ENCODE results near the gene PLCB1.

PLCB1 gene

DNA sequence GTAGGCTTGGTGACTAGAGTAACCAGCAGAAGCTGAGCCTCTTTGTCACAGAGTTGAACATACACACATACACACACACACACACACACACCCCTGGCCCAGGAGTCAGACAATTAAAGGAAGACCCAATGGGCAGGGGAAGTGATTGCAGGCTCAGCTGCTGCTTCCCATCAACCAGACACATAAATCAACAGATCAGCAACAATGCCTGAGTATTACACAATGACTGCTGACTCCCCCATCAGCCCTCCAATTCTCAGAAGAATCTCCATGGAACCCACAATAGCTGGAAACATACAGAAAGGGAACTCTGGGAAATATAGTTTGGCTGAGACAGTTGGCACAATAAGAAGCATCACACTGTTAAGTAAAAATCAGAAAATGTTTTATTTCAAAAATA lies 666.4 kb downstream of the PLCB1 start:
- Histone ChIP-seq H3K36me3 (ENCODE audit: control insufficient read depth in 1 of 2, insufficient read depth in 2 of 2, low read length in 2 of 2) (no peaks in the 10 kb centered on the region), H3K18ac (ENCODE audit: low read length) (no peak overlapping the region), H4K8ac (ENCODE audit: low read depth, low read length) (no peak overlapping the region), H3K79me1 (ENCODE audit: low read length) (no peaks in the 10 kb centered on the region), H3K79me2 (ENCODE audit: control insufficient read depth, insufficient read depth, low read length, poor library complexity) (peaks cover 2% of the 10 kb centered on the region), H3K27me3 (ENCODE audit: insufficient read depth, low read length) (no peaks in the 10 kb centered on the region), H3K9ac (ENCODE audit: low read length) (no peak overlapping the region), H3K27ac (ENCODE audit: low read depth, low read length) (no peak overlapping the region), H2AK5ac (ENCODE audit: low read length) (no peak overlapping the region), H3K9me3 (ENCODE audit: insufficient read depth, low read depth, low read length) (no peaks in the 10 kb centered on the region), H3K4ac (ENCODE audit: low read depth, low read length) (no peak overlapping the region), H2BK5ac (ENCODE audit: low read depth, low read length, poor library complexity) (no peak overlapping the region), H3K14ac (ENCODE audit: low read length) (no peak overlapping the region), H3K4me3 (ENCODE audit: low read depth, low read length) (no peak overlapping the region), H3K4me1 (ENCODE audit: control insufficient read depth in 1 of 2, insufficient read depth in 2 of 2, low read length in 2 of 2) (no peaks in the 10 kb centered on the region), H2BK120ac (ENCODE audit: insufficient read depth, low read length, poor library complexity) (no peak overlapping the region), H4K12ac (ENCODE audit: low read depth, low read length) (no peak overlapping the region), H2BK12ac (ENCODE audit: low read length) (no peak overlapping the region), H4K91ac (ENCODE audit: low read depth, low read length) (no peak overlapping the region), H3K4me2 (ENCODE audit: low read length) (no peak overlapping the region), H2AFZ (ENCODE audit: insufficient read depth, low read length, poor library complexity) (no peak overlapping the region), H3K23ac (ENCODE audit: low read length) (no peak overlapping the region)
- no peak for DNase-seq

DNA sequence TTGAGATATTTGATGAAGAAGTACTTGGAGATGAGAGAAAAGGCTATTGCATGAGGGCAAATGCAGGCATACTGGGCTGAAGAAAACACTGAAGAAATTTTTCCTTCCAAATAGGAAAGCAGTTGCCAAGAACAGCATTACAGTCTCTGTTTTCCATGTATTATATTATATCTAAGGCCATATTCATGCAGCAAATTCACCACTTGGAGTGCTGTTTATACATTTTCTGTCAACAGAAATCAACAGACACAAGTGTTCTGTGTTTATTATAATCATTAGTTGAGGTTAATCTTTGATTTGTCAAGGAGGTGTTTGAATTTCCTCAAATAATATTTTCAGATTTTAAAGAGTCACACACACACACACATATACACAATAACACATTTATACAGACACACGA lies 668.0 kb downstream of the PLCB1 start:
- H3K4ac ChIP-seq (ENCODE audit: low read depth, low read length) = no peak overlapping the region
- no peak overlapping the region for H3K14ac ChIP-seq (ENCODE audit: low read length)
- H3K9ac ChIP-seq (ENCODE audit: low read length) = no peak overlapping the region
- H3K27me3 ChIP-seq (ENCODE audit: insufficient read depth, low read length) = no peaks in the 10 kb centered on the region
- no peak for DNase-seq
- no peak overlapping the region for H4K8ac ChIP-seq (ENCODE audit: low read depth, low read length)
- peaks cover 2% of the 10 kb centered on the region for H3K79me2 ChIP-seq (ENCODE audit: control insufficient read depth, insufficient read depth, low read length, poor library complexity)
- no peak overlapping the region for H2AK5ac ChIP-seq (ENCODE audit: low read length)
- no CpG with 5 or more reads among the region's 1 CpG for WGBS (ENCODE audit: extremely low coverage, insufficient coverage, insufficient read length)
- no peak overlapping the region for H3K4me2 ChIP-seq (ENCODE audit: low read length)
- no peaks in the 10 kb centered on the region for H3K9me3 ChIP-seq (ENCODE audit: insufficient read depth, low read depth, low read length)
- no peak overlapping the region for H3K18ac ChIP-seq (ENCODE audit: low read length)
- no peaks in the 10 kb centered on the region for H3K79me1 ChIP-seq (ENCODE audit: low read length)
- no peak overlapping the region for H4K91ac ChIP-seq (ENCODE audit: low read depth, low read length)
- no peak overlapping the region for H3K4me3 ChIP-seq (ENCODE audit: low read depth, low read length)
- H2BK120ac ChIP-seq (ENCODE audit: insufficient read depth, low read length, poor library complexity) = no peak overlapping the region
- H2AFZ ChIP-seq (ENCODE audit: insufficient read depth, low read length, poor library complexity) = no peak overlapping the region
- H3K27ac ChIP-seq (ENCODE audit: low read depth, low read length) = no peak overlapping the region
- no peaks in the 10 kb centered on the region for H3K36me3 ChIP-seq (ENCODE audit: control insufficient read depth in 1 of 2, insufficient read depth in 2 of 2, low read length in 2 of 2)
- no peaks in the 10 kb centered on the region for H3K4me1 ChIP-seq (ENCODE audit: control insufficient read depth in 1 of 2, insufficient read depth in 2 of 2, low read length in 2 of 2)
- no peak overlapping the region for H2BK12ac ChIP-seq (ENCODE audit: low read length)
- no peak overlapping the region for H4K12ac ChIP-seq (ENCODE audit: low read depth, low read length)
- no peak overlapping the region for H2BK5ac ChIP-seq (ENCODE audit: low read depth, low read length, poor library complexity)
- no peak overlapping the region for H3K23ac ChIP-seq (ENCODE audit: low read length)

DNA sequence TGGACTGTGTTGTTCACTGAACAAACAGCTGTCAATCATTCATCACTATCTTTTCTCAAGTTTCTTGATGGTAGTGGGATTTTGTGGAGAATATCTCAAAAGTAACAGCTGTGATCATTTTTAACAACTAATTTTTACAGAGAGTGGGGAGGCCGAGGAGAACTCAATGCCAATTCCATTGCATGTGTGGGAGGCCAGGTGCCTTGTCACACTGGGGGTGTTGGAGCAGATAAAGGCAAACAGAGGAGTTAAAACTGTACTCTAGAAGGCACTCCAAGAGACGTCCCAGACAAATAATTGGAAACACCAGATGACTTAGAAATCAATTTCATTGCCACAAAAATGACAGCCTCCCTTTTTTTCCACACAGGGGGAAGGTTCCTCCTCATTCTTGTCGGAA lies 669.6 kb downstream of the PLCB1 start:
- Histone ChIP-seq H2BK120ac (ENCODE audit: insufficient read depth, low read length, poor library complexity) (no peak overlapping the region), H2BK5ac (ENCODE audit: low read depth, low read length, poor library complexity) (no peak overlapping the region), H3K27ac (ENCODE audit: low read depth, low read length) (no peak overlapping the region), H3K79me1 (ENCODE audit: low read length) (no peaks in the 10 kb centered on the region), H3K14ac (ENCODE audit: low read length) (peak overlapping the region; percentile 61), H3K23ac (ENCODE audit: low read length) (no peak overlapping the region), H3K4me1 (ENCODE audit: control insufficient read depth in 1 of 2, insufficient read depth in 2 of 2, low read length in 2 of 2) (no peaks in the 10 kb centered on the region), H3K18ac (ENCODE audit: low read length) (no peak overlapping the region), H3K4ac (ENCODE audit: low read depth, low read length) (no peak overlapping the region), H3K4me3 (ENCODE audit: low read depth, low read length) (no peak overlapping the region), H3K9me3 (ENCODE audit: insufficient read depth, low read depth, low read length) (no peaks in the 10 kb centered on the region), H3K36me3 (ENCODE audit: control insufficient read depth in 1 of 2, insufficient read depth in 2 of 2, low read length in 2 of 2) (no peaks in the 10 kb centered on the region), H2BK12ac (ENCODE audit: low read length) (peak overlapping the region; percentile 96), H3K4me2 (ENCODE audit: low read length) (no peak overlapping the region), H3K79me2 (ENCODE audit: control insufficient read depth, insufficient read depth, low read length, poor library complexity) (peaks cover 2% of the 10 kb centered on the region), H3K9ac (ENCODE audit: low read length) (no peak overlapping the region), H2AFZ (ENCODE audit: insufficient read depth, low read length, poor library complexity) (no peak overlapping the region), H3K27me3 (ENCODE audit: insufficient read depth, low read length) (no peaks in the 10 kb centered on the region), H4K12ac (ENCODE audit: low read depth, low read length) (no peak overlapping the region), H2AK5ac (ENCODE audit: low read length) (no peak overlapping the region), H4K91ac (ENCODE audit: low read depth, low read length) (peak overlapping the region; percentile 68), H4K8ac (ENCODE audit: low read depth, low read length) (no peak overlapping the region)
- no CpG with 5 or more reads among the region's 3 CpGs for WGBS (ENCODE audit: extremely low coverage, insufficient coverage, insufficient read length)
- no peak for DNase-seq

DNA sequence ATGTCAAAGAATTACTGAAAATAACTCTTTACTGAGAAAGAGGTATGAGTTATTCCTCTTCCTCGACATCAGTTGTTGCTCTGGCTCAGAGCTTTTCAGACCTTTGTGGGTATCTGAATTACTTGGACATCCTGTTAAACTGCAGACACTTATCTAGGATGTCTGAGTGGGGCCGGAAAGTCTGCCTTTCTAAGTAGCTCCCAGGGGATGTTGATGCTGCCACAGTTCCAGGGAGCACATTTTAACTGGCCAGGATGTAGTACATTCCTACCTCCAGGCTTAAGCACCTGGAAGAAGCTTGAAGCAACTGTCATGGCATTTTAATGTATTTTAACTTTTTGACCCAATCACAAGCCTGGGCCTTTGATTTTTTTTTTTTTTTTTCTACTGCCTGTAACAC lies 671.0 kb downstream of the PLCB1 start:
- WGBS (ENCODE audit: extremely low coverage, insufficient coverage, insufficient read length) = no CpG with 5 or more reads among the region's 2 CpGs
- DNase-seq = no peak
- Histone ChIP-seq H3K4me3 (ENCODE audit: low read depth, low read length) (no peak overlapping the region), H3K4me2 (ENCODE audit: low read length) (no peak overlapping the region), H2BK5ac (ENCODE audit: low read depth, low read length, poor library complexity) (no peak overlapping the region), H3K4me1 (ENCODE audit: control insufficient read depth in 1 of 2, insufficient read depth in 2 of 2, low read length in 2 of 2) (no peaks in the 10 kb centered on the region), H3K27me3 (ENCODE audit: insufficient read depth, low read length) (no peaks in the 10 kb centered on the region), H2AFZ (ENCODE audit: insufficient read depth, low read length, poor library complexity) (no peak overlapping the region), H3K9ac (ENCODE audit: low read length) (no peak overlapping the region), H3K14ac (ENCODE audit: low read length) (no peak overlapping the region), H3K18ac (ENCODE audit: low read length) (no peak overlapping the region), H3K23ac (ENCODE audit: low read length) (no peak overlapping the region), H2BK120ac (ENCODE audit: insufficient read depth, low read length, poor library complexity) (no peak overlapping the region), H2BK12ac (ENCODE audit: low read length) (no peak overlapping the region), H3K79me1 (ENCODE audit: low read length) (no peaks in the 10 kb centered on the region), H3K79me2 (ENCODE audit: control insufficient read depth, insufficient read depth, low read length, poor library complexity) (peaks cover 2% of the 10 kb centered on the region), H3K36me3 (ENCODE audit: control insufficient read depth in 1 of 2, insufficient read depth in 2 of 2, low read length in 2 of 2) (no peaks in the 10 kb centered on the region), H3K27ac (ENCODE audit: low read depth, low read length) (no peak overlapping the region), H4K91ac (ENCODE audit: low read depth, low read length) (no peak overlapping the region), H3K4ac (ENCODE audit: low read depth, low read length) (no peak overlapping the region), H3K9me3 (ENCODE audit: insufficient read depth, low read depth, low read length) (no peaks in the 10 kb centered on the region), H4K12ac (ENCODE audit: low read depth, low read length) (no peak overlapping the region), H4K8ac (ENCODE audit: low read depth, low read length) (no peak overlapping the region), H2AK5ac (ENCODE audit: low read length) (no peak overlapping the region)

All from trophoblast cell (in vitro differentiated cells and primary cell).